ENCODE results near the gene ADARB1. TPM values are rescaled to one million over a fixed set of nuclear protein-coding genes. Genes with fewer than 3 reads are reported as not detected.

Gene ADARB1
- total RNA-seq, 1 experiment from 2014 or later: 31.9 TPM

- Histone ChIP-seq H3K4me1 (ENCODE audit: insufficient read depth, low read length, poor library complexity, severe bottlenecking) (no peaks in the 10 kb centered on the region), H3K27ac (ENCODE audit: low read depth, low read length, poor library complexity, severe bottlenecking) (no peak overlapping the region), H3K36me3 (ENCODE audit: insufficient read depth, low read length, poor library complexity, severe bottlenecking) (no peaks in the 10 kb centered on the region), H3K27me3 (replicated peaks; ENCODE audit: insufficient read depth, low read depth, low read length, poor library complexity) (no peaks in the 10 kb centered on the region), H3K4me3 (ENCODE audit: low read depth, low read length, poor library complexity, severe bottlenecking) (no peak overlapping the region), H3K9me3 (ENCODE audit: low read depth, low read length, poor library complexity, severe bottlenecking) (no peaks in the 10 kb centered on the region)
- ChIA-PET CTCF (no interaction called here), POLR2A (ENCODE audit: low non-redundant PET) (no interaction called here)
- no peak for TF ChIP-seq EZH2 (IDR thresholded peaks at IDR 0.05; ENCODE audit: borderline replicate concordance, low read depth, low read length, poor library complexity, severe bottlenecking)
- TF ChIP-seq CTCF (conservative IDR thresholded peaks at IDR 0.05; ENCODE audit: low read depth, low read length): no peak
- DNase-seq (ENCODE audit: low spot score): no peak
- no TSS peak for BruUV-seq (replicated peaks)
- intact Hi-C loops (cut with micrococcal nuclease; ENCODE audit: unreplicated experiment): no loop called here
These were observed 178.1 kb downstream of the ADARB1 start for GRCh38 chr21:45252448-45252925.

- H3K4me3 ChIP-seq (ENCODE audit: low read depth, low read length, poor library complexity, severe bottlenecking): no peak overlapping the region
These were observed 178.8 kb downstream of the ADARB1 start for GRCh38 chr21:45253180-45253579.

DNA sequence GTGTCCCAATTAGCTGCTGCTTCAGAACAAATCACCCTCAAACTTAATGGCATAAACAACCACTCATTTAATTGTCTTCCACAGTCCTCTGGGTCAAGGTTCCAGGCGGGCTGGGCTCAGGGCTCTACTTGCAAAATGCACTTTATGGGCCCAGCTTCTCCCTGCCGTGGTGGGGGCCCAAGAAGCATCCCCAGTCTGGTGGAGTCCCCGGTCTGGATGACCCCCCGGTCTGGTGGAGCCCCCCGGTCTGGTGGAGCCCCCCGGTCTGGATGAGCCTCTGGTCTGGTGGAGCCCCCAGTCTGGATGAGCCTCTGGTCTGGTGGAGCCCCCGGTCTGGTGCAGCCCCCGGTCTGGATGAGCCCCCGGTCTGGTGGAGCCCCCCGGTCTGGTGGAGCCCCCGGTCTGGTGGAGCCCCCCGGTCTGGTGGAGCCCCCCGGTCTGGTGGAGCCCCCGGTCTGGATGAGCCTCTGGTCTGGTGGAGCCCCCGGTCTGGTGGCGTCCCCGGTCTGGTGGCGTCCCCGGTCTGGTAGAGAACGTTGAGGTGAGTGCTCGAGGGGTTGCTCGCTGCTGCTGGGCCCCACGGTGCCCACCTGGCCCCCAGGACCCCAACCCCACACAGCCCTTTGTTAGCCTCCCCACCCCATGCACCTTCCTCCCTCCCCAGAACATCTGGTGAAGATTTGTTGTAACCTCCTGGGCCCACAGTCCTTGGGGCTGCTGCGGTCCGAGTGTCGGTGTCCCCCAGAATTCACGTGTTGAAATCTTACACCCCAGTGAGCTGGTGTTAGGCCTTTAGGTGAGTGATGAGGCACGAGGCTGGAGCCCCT lies 179.5 kb downstream of the ADARB1 start:
- DNase-seq (ENCODE audit: low spot score): no peak
- intact Hi-C loops (cut with micrococcal nuclease; ENCODE audit: unreplicated experiment): no loop called here
- POLR2A ChIA-PET (ENCODE audit: low non-redundant PET): no interaction called here
- Histone ChIP-seq H3K4me3 (ENCODE audit: low read depth, low read length, poor library complexity, severe bottlenecking) (no peak overlapping the region), H3K9me3 (ENCODE audit: low read depth, low read length, poor library complexity, severe bottlenecking) (no peaks in the 10 kb centered on the region), H3K36me3 (ENCODE audit: insufficient read depth, low read length, poor library complexity, severe bottlenecking) (no peaks in the 10 kb centered on the region), H3K27me3 (replicated peaks; ENCODE audit: insufficient read depth, low read depth, low read length, poor library complexity) (no peaks in the 10 kb centered on the region), H3K4me1 (ENCODE audit: insufficient read depth, low read length, poor library complexity, severe bottlenecking) (no peaks in the 10 kb centered on the region), H3K27ac (ENCODE audit: low read depth, low read length, poor library complexity, severe bottlenecking) (no peak overlapping the region)
- BruUV-seq (replicated peaks): no TSS peak
- CTCF ChIA-PET: no interaction called here
- TF ChIP-seq CTCF (conservative IDR thresholded peaks at IDR 0.05; ENCODE audit: low read depth, low read length): no peak
- TF ChIP-seq EZH2 (IDR thresholded peaks at IDR 0.05; ENCODE audit: borderline replicate concordance, low read depth, low read length, poor library complexity, severe bottlenecking): no peak

More at GRCh38 chr21:45253180-45253579, 178.8 kb downstream of the ADARB1 start:
- POLR2A ChIA-PET (ENCODE audit: low non-redundant PET): no interaction called here
- Histone ChIP-seq H3K27ac (ENCODE audit: low read depth, low read length, poor library complexity, severe bottlenecking) (no peak overlapping the region), H3K36me3 (ENCODE audit: insufficient read depth, low read length, poor library complexity, severe bottlenecking) (no peaks in the 10 kb centered on the region), H3K4me1 (ENCODE audit: insufficient read depth, low read length, poor library complexity, severe bottlenecking) (no peaks in the 10 kb centered on the region), H3K27me3 (replicated peaks; ENCODE audit: insufficient read depth, low read depth, low read length, poor library complexity) (no peaks in the 10 kb centered on the region), H3K9me3 (ENCODE audit: low read depth, low read length, poor library complexity, severe bottlenecking) (no peaks in the 10 kb centered on the region)
- TF ChIP-seq CTCF (conservative IDR thresholded peaks at IDR 0.05; ENCODE audit: low read depth, low read length): no peak
- intact Hi-C loops (cut with micrococcal nuclease; ENCODE audit: unreplicated experiment): no loop called here
- no TSS peak for BruUV-seq (replicated peaks)
- CTCF ChIA-PET: no interaction called here
- no peak for DNase-seq (ENCODE audit: low spot score)
